Panc1 (cell line): ENCODE data around the gene WWOX. TPM values are rescaled to one million over a fixed set of nuclear protein-coding genes. Genes with fewer than 3 reads are reported as not detected.

Source experiments
- ATAC-seq: fragments of 200-7000 bp; cut with Tn5 transposase; 2 replicates; pipeline ENCODE4 v1.9.1; 2020; ENCODE audit warnings: mild to moderate bottlenecking, moderate library complexity
- BruUV-seq: library from RNA; stranded (reverse); fragments of 400-500 nt; replicated peaks from 2 replicates; lab custom pipeline; 2021; lab: Mats Ljungman, UMichigan
- CTCF ChIA-PET: fragments of 300-600 bp; sonication (Branson Sonifier 250); formaldehyde crosslinking; loops from one replicate; lab custom pipeline; 2022; ENCODE audit warnings: antibody characterized with exemption; lab: Charles Lee
- POLR2A ChIA-PET: fragments of 300-600 bp; sonication (Branson Sonifier 250); formaldehyde crosslinking; loops from one replicate; lab custom pipeline; 2022; ENCODE audit warnings: antibody characterized with exemption; lab: Charles Lee
- DNase-seq: peaks from one replicate; pipeline ENCODE4 v3.0.0-alpha.2; 2010; ENCODE audit warnings: low read depth, low spot score
- H3K27ac ChIP-seq: 2 replicates; pipeline ENCODE4 v1.5.1; 2011; ENCODE audit warnings: mild to moderate bottlenecking, low read length, inconsistent platforms
- H3K27me3 ChIP-seq: fragments of 200-500 bp; sonication (Bioruptor generic); 2 replicates; pipeline ENCODE4 v1.6.0; 2014; ENCODE audit warnings: low read length, inconsistent platforms; ENCODE audit not compliant: control insufficient read depth, insufficient read depth
- H3K36me3 ChIP-seq: fragments of 200-500 bp; sonication (Bioruptor generic); 2 replicates; pipeline ENCODE4 v1.5.1; 2014; ENCODE audit warnings: inconsistent platforms, mild to moderate bottlenecking, low read length, moderate library complexity; ENCODE audit not compliant: control insufficient read depth, insufficient read depth
- H3K4me1 ChIP-seq: 2 replicates; pipeline ENCODE4 v1.5.1; 2011; ENCODE audit warnings: inconsistent platforms, mild to moderate bottlenecking, low read length, moderate library complexity; ENCODE audit not compliant: control insufficient read depth, insufficient read depth
- H3K4me3 ChIP-seq, 2 experiments: 2 replicates each; pipeline ENCODE4 v1.5.1; 2011 to 2012; ENCODE audit warnings: low read depth in 2 of 2, low read length in 2 of 2, mild to moderate bottlenecking in 2 of 2, inconsistent platforms in 1 of 2, moderate library complexity in 1 of 2
- H3K9me3 ChIP-seq: fragments of 200-500 bp; sonication (Bioruptor generic); 2 replicates; pipeline ENCODE4 v1.5.1; 2014; ENCODE audit warnings: low read depth, mild to moderate bottlenecking, inconsistent platforms, low read length, moderate library complexity; ENCODE audit not compliant: control insufficient read depth, insufficient read depth
- CTCF ChIP-seq: fragments of 450-650 bp; IDR thresholded peaks from 2 replicates; pipeline ENCODE4 v1.5.1; 2017; ENCODE audit warnings: mild to moderate bottlenecking
- POLR2AphosphoS5 ChIP-seq: IDR thresholded peaks from 2 replicates; pipeline ENCODE4 v1.6.1; 2012; ENCODE audit warnings: mild to moderate bottlenecking, low read depth, low read length, moderate library complexity
- REST ChIP-seq, 2 experiments: IDR thresholded peaks; 2 replicates each; pipeline ENCODE4 v1.6.1; 2011 to 2012; ENCODE audit warnings: low read depth in 2 of 2, control low read depth in 1 of 2, low read length in 1 of 2, mild to moderate bottlenecking in 1 of 2, moderate library complexity in 1 of 2; ENCODE audit not compliant: insufficient read depth in 1 of 2
- SIN3A ChIP-seq: IDR thresholded peaks from 2 replicates; pipeline ENCODE4 v1.6.1; 2012; ENCODE audit warnings: low read depth, mild to moderate bottlenecking, low read length, moderate library complexity, borderline replicate concordance; ENCODE audit not compliant: insufficient read depth
- TCF7L2 ChIP-seq: IDR thresholded peaks from 2 replicates; pipeline ENCODE4 v1.6.1; 2011; ENCODE audit warnings: mild to moderate bottlenecking, low read depth, low read length, inconsistent platforms
- in situ Hi-C: cut with HindIII; loops from 2 replicates; pipeline ENCODE4 v1.10.0; 2016; ENCODE audit warnings: low sequenced_read_pairs, low pct_unique_long_range_greater_than_20kb
- intact Hi-C: fragments of 100-400 bp; cut with micrococcal nuclease; formaldehyde crosslinking; loops from one replicate; pipeline ENCODE4 v1.10.0; 2022; ENCODE audit not compliant: unreplicated experiment
- total RNA-seq: library from RNA; stranded (reverse); gene quantifications from one replicate; pipeline ENCODE4 v1.2.1, GENCODE V29; 2021; ENCODE audit not compliant: unreplicated experiment

Gene WWOX
- total RNA-seq, 1 experiment from 2014 or later = 12.5 TPM

DNA sequence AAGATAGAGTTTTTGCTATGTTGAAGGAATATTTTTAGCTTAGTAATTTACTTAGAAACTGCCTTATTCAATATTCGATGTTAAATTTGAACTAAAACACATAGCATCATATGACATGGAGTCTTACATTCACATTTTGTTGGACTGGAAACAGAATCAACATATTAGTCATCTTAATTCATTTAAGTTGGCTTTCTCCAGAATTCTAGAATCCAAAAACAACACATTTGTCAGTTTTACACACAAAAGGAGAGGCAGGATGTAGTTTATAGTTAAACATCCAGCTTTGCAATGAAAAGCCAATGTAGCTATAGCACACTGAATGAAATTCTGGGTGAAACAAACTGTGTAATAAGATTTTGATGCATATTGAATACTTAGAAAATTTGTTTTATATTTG, 43.3 kb downstream of the WWOX start:
- Histone ChIP-seq H3K27ac (no peak overlapping the region), H3K4me3 (no peak overlapping the region), H3K27me3 (no peaks in the 10 kb centered on the region), H3K9me3 (no peaks in the 10 kb centered on the region), H3K36me3 (no peaks in the 10 kb centered on the region), H3K4me1 (no peaks in the 10 kb centered on the region)
- ATAC-seq (no peak), DNase-seq (no peak)
- BruUV-seq = no TSS peak
- in situ Hi-C loops (no loop called here), intact Hi-C loops (no loop called here)
- ChIA-PET POLR2A (no interaction called here), CTCF (no interaction called here)
- no peak for TF ChIP-seq POLR2AphosphoS5
- no peak for TF ChIP-seq REST (IDR thresholded peaks at IDR 0.05; ENCODE audit: insufficient read depth in 1 of 2, low read depth in 2 of 2, low read length in 1 of 2)
- no peak for TF ChIP-seq SIN3A
- no peak for TF ChIP-seq CTCF
- TF ChIP-seq TCF7L2 = no peak

GRCh38 chr16:78146807-78147206, 47.4 kb downstream of the WWOX start:
- ATAC-seq (no peak), DNase-seq (no peak)
- no TSS peak for BruUV-seq
- Histone ChIP-seq H3K9me3 (no peaks in the 10 kb centered on the region), H3K4me3 (no peak overlapping the region), H3K4me1 (no peaks in the 10 kb centered on the region), H3K27me3 (no peaks in the 10 kb centered on the region), H3K27ac (no peak overlapping the region), H3K36me3 (no peaks in the 10 kb centered on the region)
- TF ChIP-seq POLR2AphosphoS5 (no peak), REST (IDR thresholded peaks at IDR 0.05; ENCODE audit: insufficient read depth in 1 of 2, low read depth in 2 of 2, low read length in 1 of 2) (no peak), CTCF (no peak), SIN3A (no peak), TCF7L2 (no peak)
- intact Hi-C loops (no loop called here), in situ Hi-C loops (no loop called here)
- CTCF ChIA-PET = no interaction called here
- POLR2A ChIA-PET = no interaction called here
